ENCODE results near the gene KCNMA1.

- TF ChIP-seq POLR2AphosphoS5 (IDR thresholded peaks at IDR 0.05) (no peak), CTCF (IDR thresholded peaks at IDR 0.05 in 8 of 11, conservative IDR thresholded peaks at IDR 0.05 in 3 of 11) (no peak)
These were observed 490.8 kb downstream of the KCNMA1 start for GRCh38 chr10:77146712-77147336.
